ENCODE data around the gene GALNT10. TPM values are rescaled to one million over a fixed set of nuclear protein-coding genes. Genes with fewer than 3 reads are reported as not detected.

The GALNT10 gene
- total RNA-seq, 1 donor from 2014 or later, result 52.3 TPM

DNA sequence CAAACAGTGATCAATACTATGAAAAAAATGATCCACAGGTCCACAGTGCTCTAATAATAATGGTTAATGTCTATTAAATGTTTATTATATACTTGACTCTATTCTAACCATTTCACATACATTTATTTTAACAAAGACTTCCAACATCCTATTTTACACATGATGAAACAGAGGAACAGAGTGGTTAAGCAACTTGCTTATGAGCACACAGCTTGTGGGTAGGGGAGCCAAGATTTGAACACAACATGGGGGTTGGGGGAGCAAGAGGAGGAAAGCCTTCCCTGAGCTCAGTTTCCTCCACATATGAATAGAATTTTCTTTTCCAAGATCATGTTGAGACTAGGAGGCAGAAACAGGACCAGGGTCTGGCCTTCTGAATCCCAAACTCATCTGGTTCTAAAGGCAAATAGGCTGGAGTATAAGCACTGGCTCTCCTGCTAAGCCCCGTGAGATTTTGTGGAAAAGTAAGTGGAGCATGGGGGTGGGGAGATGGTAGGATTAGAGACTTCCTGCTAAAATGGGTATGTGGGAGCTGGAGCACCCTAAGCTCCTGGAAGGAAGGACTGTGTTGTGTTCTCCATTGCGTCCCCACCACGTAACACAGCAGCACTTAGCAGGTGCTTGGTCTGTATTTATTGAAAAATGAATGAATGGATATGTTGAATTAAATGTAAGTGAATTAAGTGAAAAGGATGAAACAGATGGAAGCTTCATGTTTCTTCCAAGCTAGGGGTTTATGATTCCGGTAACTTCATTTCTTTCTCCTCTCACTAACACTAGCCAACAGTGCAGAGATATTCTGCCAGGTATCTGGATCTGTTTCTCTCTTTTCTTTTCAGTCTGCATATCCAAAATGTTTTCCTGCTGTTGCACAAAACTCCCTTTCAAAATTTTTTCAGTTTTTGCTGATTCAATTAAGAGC is 26.9 kb upstream of the GALNT10 start:
- no peaks in the 10 kb centered on the region for H3K36me3 ChIP-seq
- no peaks in the 10 kb centered on the region for H3K27me3 ChIP-seq
- intact Hi-C loops (cut with DNase I), result no loop called here
- TF ChIP-seq, protein P1, sequence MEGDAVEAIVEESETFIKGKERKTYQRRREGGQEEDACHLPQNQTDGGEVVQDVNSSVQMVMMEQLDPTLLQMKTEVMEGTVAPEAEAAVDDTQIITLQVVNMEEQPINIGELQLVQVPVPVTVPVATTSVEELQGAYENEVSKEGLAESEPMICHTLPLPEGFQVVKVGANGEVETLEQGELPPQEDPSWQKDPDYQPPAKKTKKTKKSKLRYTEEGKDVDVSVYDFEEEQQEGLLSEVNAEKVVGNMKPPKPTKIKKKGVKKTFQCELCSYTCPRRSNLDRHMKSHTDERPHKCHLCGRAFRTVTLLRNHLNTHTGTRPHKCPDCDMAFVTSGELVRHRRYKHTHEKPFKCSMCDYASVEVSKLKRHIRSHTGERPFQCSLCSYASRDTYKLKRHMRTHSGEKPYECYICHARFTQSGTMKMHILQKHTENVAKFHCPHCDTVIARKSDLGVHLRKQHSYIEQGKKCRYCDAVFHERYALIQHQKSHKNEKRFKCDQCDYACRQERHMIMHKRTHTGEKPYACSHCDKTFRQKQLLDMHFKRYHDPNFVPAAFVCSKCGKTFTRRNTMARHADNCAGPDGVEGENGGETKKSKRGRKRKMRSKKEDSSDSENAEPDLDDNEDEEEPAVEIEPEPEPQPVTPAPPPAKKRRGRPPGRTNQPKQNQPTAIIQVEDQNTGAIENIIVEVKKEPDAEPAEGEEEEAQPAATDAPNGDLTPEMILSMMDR (IDR thresholded peaks at IDR 0.05), result no peak
- no peak for DNase-seq (ENCODE audit: low spot score in 2 of 2)
- no peak overlapping the region for H3K4me3 ChIP-seq
- H3K9me3 ChIP-seq, result no peaks in the 10 kb centered on the region
- no peak overlapping the region for H3K27ac ChIP-seq
- no peaks in the 10 kb centered on the region for H3K4me1 ChIP-seq

- H3K4me3 ChIP-seq, result no peak overlapping the region
- H3K27me3 ChIP-seq, result no peaks in the 10 kb centered on the region
- DNase-seq (ENCODE audit: low spot score in 2 of 2), result no peak
- intact Hi-C loops (cut with DNase I), result no loop called here
- H3K9me3 ChIP-seq, result no peaks in the 10 kb centered on the region
- no peaks in the 10 kb centered on the region for H3K36me3 ChIP-seq
- TF ChIP-seq, protein P1 (IDR thresholded peaks at IDR 0.05), result no peak
- no peaks in the 10 kb centered on the region for H3K4me1 ChIP-seq
- H3K27ac ChIP-seq, result no peak overlapping the region
Measured at GRCh38 chr5:154164249-154164581, 26.3 kb upstream of the GALNT10 start.

DNA sequence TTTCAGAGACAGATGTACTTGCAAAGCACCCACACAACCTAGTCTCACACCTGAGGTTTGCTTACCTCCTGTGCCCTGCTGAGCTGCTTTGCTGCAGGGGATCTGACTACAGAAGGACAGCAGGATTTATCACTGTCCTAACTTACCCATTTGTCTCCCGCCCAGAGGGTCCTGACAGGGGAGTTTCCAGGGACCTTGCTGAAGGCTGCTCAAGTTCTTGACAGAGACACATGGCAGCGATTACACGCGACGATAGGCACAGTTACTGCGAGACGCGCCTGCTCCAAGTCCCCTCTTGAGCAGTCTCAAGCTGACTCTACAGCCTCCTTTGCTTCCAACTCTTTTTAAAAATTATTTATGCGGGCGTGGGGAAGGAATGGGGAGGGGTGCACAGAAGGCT is 24.6 kb upstream of the GALNT10 start:
- Histone ChIP-seq H3K27ac (no peak overlapping the region), H3K4me1 (no peaks in the 10 kb centered on the region), H3K9me3 (no peaks in the 10 kb centered on the region), H3K36me3 (no peaks in the 10 kb centered on the region), H3K4me3 (no peak overlapping the region), H3K27me3 (no peaks in the 10 kb centered on the region)
- TF ChIP-seq, protein P1 (IDR thresholded peaks at IDR 0.05), result no peak
- intact Hi-C loops (cut with DNase I), result no loop called here
- no peak for DNase-seq (ENCODE audit: low spot score in 2 of 2)

DNA sequence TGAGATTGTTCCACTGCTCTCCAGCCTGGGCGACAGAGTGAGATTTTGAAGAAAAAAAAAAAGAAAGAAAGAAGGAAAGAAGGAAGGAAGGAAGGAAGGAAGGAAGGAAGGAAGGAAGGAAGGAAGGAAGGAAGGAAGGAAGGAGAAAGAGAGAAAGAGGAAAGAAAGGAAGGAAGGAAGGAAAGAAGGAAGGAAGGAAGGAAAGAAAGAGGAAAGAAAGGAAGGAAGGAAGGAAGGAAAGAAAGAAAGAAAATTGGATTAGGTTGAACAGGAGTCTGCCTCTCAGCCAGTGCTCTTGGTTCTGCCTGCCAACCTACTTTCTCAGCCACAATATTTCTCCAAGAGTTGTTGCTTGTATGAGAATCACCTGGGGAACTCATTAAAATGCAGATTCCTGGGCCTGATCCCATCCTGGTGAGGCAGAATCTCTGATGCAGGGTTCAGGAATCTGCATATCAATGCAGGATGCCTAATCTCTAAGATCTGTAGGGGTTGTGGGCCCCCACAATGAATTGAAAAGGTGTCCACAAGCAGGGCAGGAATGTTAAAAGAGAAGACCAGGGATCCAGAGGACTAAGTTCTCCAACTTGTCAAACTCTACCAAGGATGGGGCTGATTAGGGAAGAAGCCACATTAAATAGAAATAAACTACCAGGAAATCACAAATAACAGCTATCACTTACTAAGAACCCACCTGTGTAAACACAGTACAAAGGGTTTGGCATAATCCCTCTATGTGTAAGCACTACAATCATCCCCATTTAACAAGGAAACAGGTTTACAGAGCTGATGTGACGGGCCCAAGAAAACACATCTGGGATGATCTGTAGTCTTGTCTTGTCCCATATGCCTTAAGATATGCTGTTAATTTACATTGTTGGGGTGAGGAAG is 23.4 kb upstream of the GALNT10 start:
- intact Hi-C loops (cut with DNase I), result no loop called here
- Histone ChIP-seq H3K4me3 (no peak overlapping the region), H3K36me3 (no peaks in the 10 kb centered on the region), H3K27me3 (no peaks in the 10 kb centered on the region), H3K27ac (no peak overlapping the region), H3K4me1 (no peaks in the 10 kb centered on the region), H3K9me3 (no peaks in the 10 kb centered on the region)
- TF ChIP-seq, protein P1 (IDR thresholded peaks at IDR 0.05), result no peak
- no peak for DNase-seq (ENCODE audit: low spot score in 2 of 2)

- Histone ChIP-seq H3K4me3 (no peak overlapping the region), H3K27ac (no peak overlapping the region), H3K9me3 (no peaks in the 10 kb centered on the region), H3K36me3 (no peaks in the 10 kb centered on the region), H3K4me1 (no peaks in the 10 kb centered on the region), H3K27me3 (no peaks in the 10 kb centered on the region)
- TF ChIP-seq, protein P1 (IDR thresholded peaks at IDR 0.05), result no peak
- DNase-seq (ENCODE audit: low spot score in 2 of 2), result no peak
- intact Hi-C loops (cut with DNase I), result no loop called here
Measured at GRCh38 chr5:154168395-154168794, 22.1 kb upstream of the GALNT10 start.
